AML-193 (cell line): ENCODE measurements around the gene PILRA.
"Not testable (repeated sequence)": the region's sequence is repeated elsewhere in the genome, so short reads cannot be mapped to it uniquely, and the experiment has no call there.

ENCODE experiments used
- DNase-seq, 2 experiments: peaks; one replicate each; lab custom pipeline; 2025; lab: John Stamatoyannopoulos, UW

PILRA gene

GRCh38 chr7:100434297-100435144, 61.2 kb downstream of the PILRA start:
- DNase-seq = no peak

- DNase-seq = no peak
These were observed 62.4 kb downstream of the PILRA start for GRCh38 chr7:100435401-100436304.

GRCh38 chr7:100437150-100438100, 64.1 kb downstream of the PILRA start:
- no peak for DNase-seq

- no peak for DNase-seq
These were observed 64.9 kb downstream of the PILRA start for GRCh38 chr7:100438172-100438571.

GRCh38 chr7:100438731-100439130, 65.4 kb downstream of the PILRA start:
- DNase-seq = not testable (repeated sequence)

GRCh38 chr7:100439244-100439643, 66.0 kb downstream of the PILRA start:
- not testable (repeated sequence) for DNase-seq

GRCh38 chr7:100441641-100442535, 68.6 kb downstream of the PILRA start:
- DNase-seq = no peak

GRCh38 chr7:100443096-100443840, 70.0 kb downstream of the PILRA start:
- no peak for DNase-seq

- no peak for DNase-seq
These were observed 71.3 kb downstream of the PILRA start for GRCh38 chr7:100444311-100445278.

- no peak for DNase-seq
These were observed 72.8 kb downstream of the PILRA start for GRCh38 chr7:100446040-100446439.

GRCh38 chr7:100447363-100447762, 74.1 kb downstream of the PILRA start:
- DNase-seq = not testable (repeated sequence)

- no peak for DNase-seq
These were observed 76.0 kb downstream of the PILRA start for GRCh38 chr7:100449190-100449795.
